Gastroesophageal sphincter (tissue), 4 donors: Measurements from ENCODE around the gene RTF1. TPM values are rescaled to one million over a fixed set of nuclear protein-coding genes. Genes with fewer than 3 reads are reported as not detected.
A peak's percentile ranks its signal among the peaks of the same experiment; 100 is the strongest.
"Not testable (repeated sequence)": the region's sequence is repeated elsewhere in the genome, so short reads cannot be mapped to it uniquely, and the experiment has no call there.

ENCODE experiments used
- ATAC-seq: fragments of 150-250 bp; one replicate; pipeline ENCODE4 v1.9.1; 2016; ENCODE audit warnings: mild to moderate bottlenecking, moderate library complexity
- H3K27ac ChIP-seq, 4 donors: fragments of 200-600 bp; sonication (generic) in 3 of 4; 1 replicate in 3 of 4; 2 replicates in 1 of 4; pipeline ENCODE4 v1.5.1; 2016 to 2019
- H3K27me3 ChIP-seq: fragments of 200-600 bp; sonication (generic); one replicate; pipeline ENCODE4 v1.5.1; 2019
- H3K36me3 ChIP-seq, 2 donors: fragments of 200-600 bp; sonication (generic); one replicate each; pipeline ENCODE4 v1.5.1; 2019; ENCODE audit warnings: control low read depth in 1 of 2
- H3K4me1 ChIP-seq, 3 donors: fragments of 200-600 bp; sonication (generic); 1 replicate in 2 of 3; 2 replicates in 1 of 3; pipeline ENCODE4 v1.5.1; 2016 to 2019; ENCODE audit warnings: control low read depth in 2 of 3
- H3K4me3 ChIP-seq, 2 donors: fragments of 200-600 bp; sonication (generic); one replicate each; pipeline ENCODE4 v1.5.1; 2019; ENCODE audit warnings: mild to moderate bottlenecking in 1 of 2, moderate library complexity in 1 of 2
- H3K9me3 ChIP-seq, 3 donors: fragments of 200-600 bp; sonication (generic); one replicate each; pipeline ENCODE4 v1.5.1; 2017 to 2019; ENCODE audit warnings: control low read depth in 2 of 3
- EP300 ChIP-seq: sonication (generic); formaldehyde crosslinking; IDR thresholded peaks from one replicate; pipeline ENCODE4 v1.6.1; 2017; ENCODE audit warnings: antibody characterized with exemption, mild to moderate bottlenecking
- POLR2A ChIP-seq, 2 donors: fragments of 450-650 bp; IDR thresholded peaks; one replicate each; pipeline ENCODE4 v1.6.1; 2017; ENCODE audit warnings: antibody characterized with exemption in 2 of 2, mild to moderate bottlenecking in 2 of 2, moderate library complexity in 1 of 2
- POLR2AphosphoS5 ChIP-seq: sonication (generic); formaldehyde crosslinking; IDR thresholded peaks from one replicate; pipeline ENCODE4 v1.6.1; 2017; ENCODE audit warnings: antibody characterized with exemption
- WGBS, 2 donors: methylation state at CpG; one replicate each; pipeline ENCODE4 v1.1.5; 2018; ENCODE audit warnings: low coverage in 1 of 2; 5-methylcytosine and 5-hydroxymethylcytosine counted together
- total RNA-seq, 4 donors: library from RNA; depleted of rRNA; stranded (reverse); fragments of >200 nt; gene quantifications; one replicate each; pipeline ENCODE4 v1.1.0, GENCODE V29; 2016
- TF ChIP-seq, protein P1 (sequence below), 4 experiments: fragments of 200-600 bp in 2 of 4; fragments of 450-650 bp in 2 of 4; sonication (generic) in 1 of 4; IDR thresholded peaks; one replicate each; pipeline ENCODE4 v1.5.1; 2017 to 2019; ENCODE audit warnings: antibody characterized with exemption in 4 of 4, mild to moderate bottlenecking in 2 of 4, moderate library complexity in 2 of 4

The RTF1 gene
- total RNA-seq, 4 donors from 2014 or later: 31.9 to 53.2 (median 34.8) TPM

DNA sequence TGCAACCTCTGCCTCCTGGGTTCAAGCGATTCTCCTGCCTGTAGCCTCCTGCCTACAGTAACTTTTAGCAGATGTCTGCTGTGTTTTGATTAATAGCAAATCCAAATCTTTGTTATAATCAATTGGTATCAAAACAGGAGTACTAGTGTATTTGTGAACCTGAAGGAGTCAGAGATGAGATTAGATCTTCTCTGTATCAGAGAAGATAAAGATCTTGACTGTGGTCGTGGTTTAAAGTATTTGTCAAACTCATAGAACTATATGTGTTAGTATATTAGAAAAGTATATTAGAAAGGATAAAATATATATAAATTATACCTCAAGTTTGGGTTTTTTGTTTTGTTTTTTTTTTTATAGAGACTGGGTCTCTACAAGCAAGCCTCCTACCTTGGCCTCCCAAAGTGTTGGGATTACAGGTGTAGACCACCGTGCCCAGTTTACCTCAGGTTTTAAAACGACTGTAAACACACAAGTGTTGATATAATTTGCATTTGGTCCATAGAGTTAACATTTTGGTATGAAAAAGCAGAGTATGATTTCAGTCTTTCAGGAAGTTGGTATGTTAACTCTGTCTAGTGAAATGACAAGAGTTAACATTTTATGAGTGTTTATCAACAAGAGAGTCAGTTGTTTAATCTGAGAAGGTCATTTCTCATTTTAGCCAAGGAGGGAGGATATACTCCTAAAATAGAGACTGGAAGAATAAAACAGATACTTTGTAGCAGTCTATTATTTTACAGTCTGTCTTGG is 18.3 kb downstream of the RTF1 start:
- H3K4me1 ChIP-seq: peaks cover 0 to 18% (median 0%) of the 10 kb centered on the region in 3 donors
- TF ChIP-seq EP300 (no peak), POLR2AphosphoS5 (no peak), POLR2A (IDR thresholded peaks at IDR 0.05) (no peak)
- TF ChIP-seq, protein P1, sequence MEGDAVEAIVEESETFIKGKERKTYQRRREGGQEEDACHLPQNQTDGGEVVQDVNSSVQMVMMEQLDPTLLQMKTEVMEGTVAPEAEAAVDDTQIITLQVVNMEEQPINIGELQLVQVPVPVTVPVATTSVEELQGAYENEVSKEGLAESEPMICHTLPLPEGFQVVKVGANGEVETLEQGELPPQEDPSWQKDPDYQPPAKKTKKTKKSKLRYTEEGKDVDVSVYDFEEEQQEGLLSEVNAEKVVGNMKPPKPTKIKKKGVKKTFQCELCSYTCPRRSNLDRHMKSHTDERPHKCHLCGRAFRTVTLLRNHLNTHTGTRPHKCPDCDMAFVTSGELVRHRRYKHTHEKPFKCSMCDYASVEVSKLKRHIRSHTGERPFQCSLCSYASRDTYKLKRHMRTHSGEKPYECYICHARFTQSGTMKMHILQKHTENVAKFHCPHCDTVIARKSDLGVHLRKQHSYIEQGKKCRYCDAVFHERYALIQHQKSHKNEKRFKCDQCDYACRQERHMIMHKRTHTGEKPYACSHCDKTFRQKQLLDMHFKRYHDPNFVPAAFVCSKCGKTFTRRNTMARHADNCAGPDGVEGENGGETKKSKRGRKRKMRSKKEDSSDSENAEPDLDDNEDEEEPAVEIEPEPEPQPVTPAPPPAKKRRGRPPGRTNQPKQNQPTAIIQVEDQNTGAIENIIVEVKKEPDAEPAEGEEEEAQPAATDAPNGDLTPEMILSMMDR (IDR thresholded peaks at IDR 0.05): no peak
- H3K4me3 ChIP-seq: no peak overlapping the region
- H3K9me3 ChIP-seq: no peaks in the 10 kb centered on the region
- peak overlapping the region in 1 of 4 donors; percentile 1 for H3K27ac ChIP-seq
- WGBS, 2 donors: 34 to 58% methylated on average over 3 to 4 of the region's 4 CpGs
- H3K27me3 ChIP-seq: no peaks in the 10 kb centered on the region
- peaks cover 0 to 36% of the 10 kb centered on the region in 2 donors for H3K36me3 ChIP-seq
- no peak for ATAC-seq

DNA sequence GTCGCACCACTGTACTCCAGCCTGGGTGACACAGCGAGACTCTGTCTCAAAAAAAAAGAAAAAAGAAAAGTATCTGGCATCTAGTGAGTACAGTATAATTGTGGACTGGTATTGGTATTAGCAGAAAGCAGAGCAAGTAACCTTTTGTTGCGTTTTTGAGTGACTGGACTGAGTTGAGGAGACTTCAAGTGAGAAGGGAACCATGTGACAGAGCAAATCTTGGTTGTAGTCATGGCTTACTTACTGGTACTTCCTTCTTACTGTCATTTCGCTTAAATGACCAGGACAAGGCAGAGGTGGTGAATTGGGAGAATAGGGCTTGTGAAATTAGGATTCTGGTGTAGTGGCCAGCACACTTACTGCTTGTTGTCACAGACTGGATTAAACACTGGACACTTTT is 20.6 kb downstream of the RTF1 start:
- no peak overlapping the region for H3K4me3 ChIP-seq
- TF ChIP-seq POLR2A (IDR thresholded peaks at IDR 0.05) (no peak), POLR2AphosphoS5 (no peak), EP300 (no peak)
- TF ChIP-seq, protein P1 (IDR thresholded peaks at IDR 0.05): no peak
- H3K36me3 ChIP-seq: peaks cover 0 to 55% of the 10 kb centered on the region in 2 donors
- no peaks in the 10 kb centered on the region for H3K27me3 ChIP-seq
- WGBS, 2 donors: 94 to 100% methylated on average over 2 to 3 of the region's 4 CpGs
- H3K4me1 ChIP-seq: peaks cover 0 to 18% (median 0%) of the 10 kb centered on the region in 3 donors
- no peaks in the 10 kb centered on the region for H3K9me3 ChIP-seq
- no peak overlapping the region for H3K27ac ChIP-seq
- no peak for ATAC-seq

DNA sequence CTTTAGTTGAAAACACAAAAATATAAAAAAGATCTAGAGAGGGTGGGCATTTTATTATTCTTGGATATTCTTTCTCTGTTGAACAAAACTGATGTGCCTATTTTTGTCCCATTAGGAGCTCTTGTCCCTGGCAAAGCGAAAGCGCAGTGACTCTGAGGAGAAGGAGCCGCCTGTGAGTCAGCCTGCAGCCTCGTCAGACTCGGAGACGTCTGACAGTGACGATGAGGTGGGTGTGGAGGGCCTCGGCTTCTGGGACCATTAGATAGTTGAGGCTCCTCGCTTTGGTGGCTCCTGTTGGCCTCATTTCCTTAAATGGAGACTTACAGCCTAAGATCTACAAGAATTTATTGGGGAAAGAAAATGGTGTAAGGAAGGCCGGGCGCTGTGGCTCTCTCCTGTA is 21.3 kb downstream of the RTF1 start:
- WGBS, 2 donors: 88 to 95% methylated on average over 9 of the region's 11 CpGs
- Histone ChIP-seq H3K4me3 (no peak overlapping the region), H3K36me3 (peaks cover 0 to 52% of the 10 kb centered on the region in 2 donors), H3K4me1 (peaks cover 0 to 18% (median 0%) of the 10 kb centered on the region in 3 donors), H3K9me3 (no peaks in the 10 kb centered on the region), H3K27ac (no peak overlapping the region), H3K27me3 (no peaks in the 10 kb centered on the region)
- no peak for ATAC-seq
- no peak for TF ChIP-seq POLR2A (IDR thresholded peaks at IDR 0.05)

DNA sequence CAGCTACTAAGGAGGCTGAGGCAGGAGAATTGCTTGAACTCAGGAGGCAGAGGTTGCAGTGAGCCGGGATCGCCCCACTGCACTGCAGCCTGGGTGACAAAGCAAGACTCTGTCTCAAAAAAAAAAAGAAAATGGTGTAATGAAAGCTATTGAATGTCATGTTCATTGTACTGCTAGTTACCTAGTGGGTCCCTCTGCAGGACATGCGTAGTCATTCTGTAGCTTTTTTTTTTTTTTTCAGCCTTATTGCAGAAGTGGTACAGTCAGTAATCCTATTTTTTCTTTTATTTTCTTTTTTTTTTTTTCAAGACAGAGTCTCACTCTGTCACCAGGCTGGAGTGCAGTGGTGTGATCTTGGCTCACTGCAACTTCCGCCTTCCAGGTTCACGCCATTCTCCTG is 21.9 kb downstream of the RTF1 start:
- H3K27ac ChIP-seq, ATAC-seq: not testable (repeated sequence)
- peaks cover 0 to 48% of the 10 kb centered on the region in 2 donors for H3K36me3 ChIP-seq

DNA sequence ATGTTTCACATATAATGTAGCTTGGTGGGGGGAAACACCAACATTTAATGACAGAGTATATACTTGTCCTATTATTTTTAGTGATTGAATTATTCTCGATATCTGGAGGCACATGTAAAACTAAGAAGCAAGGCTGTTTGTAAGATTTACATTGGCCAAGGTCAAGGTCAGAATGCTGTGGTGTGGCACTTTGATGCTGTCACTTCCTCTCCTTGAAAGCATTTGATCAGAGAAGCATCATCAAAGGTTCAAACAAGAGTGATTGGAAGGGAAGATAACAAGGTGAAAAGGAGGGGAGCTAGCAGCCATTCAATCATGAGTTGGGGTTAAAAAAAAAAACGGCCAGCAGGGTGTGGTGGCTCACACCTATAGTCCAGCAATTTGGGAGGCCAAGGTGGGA is 26.4 kb downstream of the RTF1 start:
- TF ChIP-seq POLR2A (IDR thresholded peaks at IDR 0.05) (no peak), EP300 (no peak), POLR2AphosphoS5 (no peak)
- TF ChIP-seq, protein P1 (IDR thresholded peaks at IDR 0.05): no peak
- H3K9me3 ChIP-seq: no peaks in the 10 kb centered on the region
- no peak overlapping the region for H3K4me3 ChIP-seq
- peaks cover 0 to 71% of the 10 kb centered on the region in 2 donors for H3K36me3 ChIP-seq
- 70 to 90% methylated on average over 2 of the region's 2 CpGs for WGBS, 2 donors
- no peaks in the 10 kb centered on the region for H3K27me3 ChIP-seq
- no peaks in the 10 kb centered on the region for H3K4me1 ChIP-seq
- no peak for ATAC-seq
- H3K27ac ChIP-seq: no peak overlapping the region

More for the DNA sequence above, 21.9 kb downstream of the RTF1 start:
- not testable (repeated sequence) for H3K4me3 ChIP-seq, H3K9me3 ChIP-seq, H3K27me3 ChIP-seq
- H3K4me1 ChIP-seq: peaks cover 0 to 18% (median 0%) of the 10 kb centered on the region in 3 donors
- WGBS, 2 donors: 100% methylated on average over 2 to 5 of the region's 5 CpGs

DNA sequence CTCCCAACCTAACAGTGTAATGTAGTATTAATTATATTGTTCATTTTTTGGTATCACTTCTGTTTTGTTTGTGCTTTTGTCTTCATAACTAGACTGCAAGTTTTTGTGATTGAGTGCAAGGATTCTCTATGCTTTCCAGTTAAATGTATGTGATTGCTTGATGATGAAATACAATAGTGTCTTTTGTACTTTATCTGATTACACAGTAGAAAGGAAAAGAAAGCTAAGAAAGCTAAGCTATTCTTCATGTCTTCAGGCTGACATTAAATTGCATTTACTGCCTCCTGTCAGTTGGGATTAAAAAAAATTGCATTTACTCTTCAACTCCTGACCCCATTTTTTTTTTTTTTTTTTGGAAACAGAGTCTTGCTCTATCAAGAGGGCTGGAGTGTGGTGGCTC is 28.5 kb downstream of the RTF1 start:
- Histone ChIP-seq H3K27ac (no peak overlapping the region), H3K36me3 (peaks cover 0 to 50% of the 10 kb centered on the region in 2 donors), H3K9me3 (no peaks in the 10 kb centered on the region), H3K27me3 (no peaks in the 10 kb centered on the region), H3K4me1 (no peaks in the 10 kb centered on the region), H3K4me3 (no peak overlapping the region)
- TF ChIP-seq POLR2A (IDR thresholded peaks at IDR 0.05): no peak
- TF ChIP-seq, protein P1 (IDR thresholded peaks at IDR 0.05): no peak
- ATAC-seq: no peak
